HEK293 (cell line): ENCODE results near the gene RIPOR3.

ENCODE experiments used
- CTCF ChIP-seq: fragments of 450-650 bp; formaldehyde crosslinking; IDR thresholded peaks from 2 replicates; pipeline ENCODE4 v1.5.1; 2016; ENCODE audit warnings: missing biosample characterization, missing genetic modification characterization
- SCRT2 ChIP-seq: fragments of 450-650 bp; formaldehyde crosslinking; IDR thresholded peaks from 2 replicates; pipeline ENCODE4 v1.5.1; 2016; ENCODE audit warnings: missing biosample characterization, missing genetic modification characterization
- ZNF138 ChIP-seq: fragments of 450-650 bp; formaldehyde crosslinking; IDR thresholded peaks from 2 replicates; pipeline ENCODE4 v1.5.1; 2016; ENCODE audit warnings: missing biosample characterization, missing genetic modification characterization, borderline replicate concordance
- ZNF391 ChIP-seq: fragments of 450-650 bp; formaldehyde crosslinking; IDR thresholded peaks from 2 replicates; pipeline ENCODE4 v1.5.1; 2016; ENCODE audit warnings: low read depth, missing biosample characterization, missing genetic modification characterization, borderline replicate concordance
- ZNF830 ChIP-seq: fragments of 450-650 bp; IDR thresholded peaks from 2 replicates; pipeline ENCODE4 v1.5.0; 2018; ENCODE audit warnings: missing biosample characterization, missing genetic modification characterization, low read depth, mild to moderate bottlenecking, moderate library complexity
- TF ChIP-seq, protein P1 (sequence below): fragments of 450-650 bp; IDR thresholded peaks from 2 replicates; pipeline ENCODE4 v1.5.1; 2018; ENCODE audit warnings: missing biosample characterization, mild to moderate bottlenecking, missing genetic modification characterization

GRCh38 chr20:50668798-50669197, 22.5 kb downstream of the RIPOR3 start:
- TF ChIP-seq SCRT2 (tag by site-specific recombination) (no peak), CTCF (tag by site-specific recombination) (no peak), ZNF830 (tag by site-specific recombination) (no peak), ZNF138 (tag by site-specific recombination) (no peak), ZNF391 (tag by site-specific recombination) (no peak)
- TF ChIP-seq, protein P1, sequence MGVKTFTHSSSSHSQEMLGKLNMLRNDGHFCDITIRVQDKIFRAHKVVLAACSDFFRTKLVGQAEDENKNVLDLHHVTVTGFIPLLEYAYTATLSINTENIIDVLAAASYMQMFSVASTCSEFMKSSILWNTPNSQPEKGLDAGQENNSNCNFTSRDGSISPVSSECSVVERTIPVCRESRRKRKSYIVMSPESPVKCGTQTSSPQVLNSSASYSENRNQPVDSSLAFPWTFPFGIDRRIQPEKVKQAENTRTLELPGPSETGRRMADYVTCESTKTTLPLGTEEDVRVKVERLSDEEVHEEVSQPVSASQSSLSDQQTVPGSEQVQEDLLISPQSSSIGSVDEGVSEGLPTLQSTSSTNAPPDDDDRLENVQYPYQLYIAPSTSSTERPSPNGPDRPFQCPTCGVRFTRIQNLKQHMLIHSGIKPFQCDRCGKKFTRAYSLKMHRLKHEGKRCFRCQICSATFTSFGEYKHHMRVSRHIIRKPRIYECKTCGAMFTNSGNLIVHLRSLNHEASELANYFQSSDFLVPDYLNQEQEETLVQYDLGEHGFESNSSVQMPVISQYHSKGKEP (tag by site-specific recombination): no peak
